IMR-90 (cell line): ENCODE measurements around the gene TMEM240.

ENCODE experiments used
- CEBPB ChIP-seq: IDR thresholded peaks from 2 replicates; pipeline ENCODE4 v1.6.1; 2012; ENCODE audit warnings: low read depth, low read length, improper control_type of control experiment
- MAZ ChIP-seq: IDR thresholded peaks from 2 replicates; pipeline ENCODE4 v1.6.1; 2012; ENCODE audit warnings: low read depth, mild to moderate bottlenecking, low read length, improper control_type of control experiment, moderate library complexity, borderline replicate concordance
- MXI1 ChIP-seq: IDR thresholded peaks from 2 replicates; pipeline ENCODE4 v1.6.1; 2012; ENCODE audit warnings: low read depth, mild to moderate bottlenecking, low read length, moderate library complexity, borderline replicate concordance
- TF ChIP-seq, protein P1 (sequence below): conservative IDR thresholded peaks from 2 replicates; pipeline ENCODE4 v1.5.1; 2012; ENCODE audit warnings: mild to moderate bottlenecking, low read depth, low read length, improper control_type of control experiment

DNA sequence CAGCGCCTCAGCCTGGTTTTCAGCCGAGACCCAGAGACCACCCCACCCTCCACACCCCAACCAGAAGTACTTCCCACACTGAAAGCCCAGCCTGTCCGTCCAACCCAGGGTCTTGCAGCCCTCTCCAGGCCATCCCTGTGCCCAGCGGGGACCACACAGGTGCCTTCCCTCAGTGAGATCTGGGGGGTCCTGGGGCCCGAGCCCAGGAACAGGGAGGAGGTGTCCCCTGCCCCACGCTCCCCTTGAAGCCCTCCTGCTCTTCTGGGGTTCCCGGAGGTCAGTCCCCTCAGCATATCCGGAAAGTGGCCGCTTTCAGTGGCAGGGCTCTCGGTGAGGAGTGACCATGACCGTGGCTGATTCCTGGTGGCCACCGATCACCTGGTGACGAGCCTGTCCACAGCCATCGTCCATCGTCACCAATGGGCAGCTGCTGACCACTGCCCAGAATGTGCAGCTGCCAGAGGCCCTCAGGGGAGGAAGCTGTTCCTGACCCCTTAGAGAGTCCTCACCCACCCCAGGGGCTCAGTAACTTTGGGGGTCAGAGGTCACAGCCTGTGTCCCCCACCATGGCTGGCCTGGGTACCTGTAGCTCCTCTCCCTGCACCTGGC, 3.4 kb downstream of the TMEM240 start:
- TF ChIP-seq, protein P1, sequence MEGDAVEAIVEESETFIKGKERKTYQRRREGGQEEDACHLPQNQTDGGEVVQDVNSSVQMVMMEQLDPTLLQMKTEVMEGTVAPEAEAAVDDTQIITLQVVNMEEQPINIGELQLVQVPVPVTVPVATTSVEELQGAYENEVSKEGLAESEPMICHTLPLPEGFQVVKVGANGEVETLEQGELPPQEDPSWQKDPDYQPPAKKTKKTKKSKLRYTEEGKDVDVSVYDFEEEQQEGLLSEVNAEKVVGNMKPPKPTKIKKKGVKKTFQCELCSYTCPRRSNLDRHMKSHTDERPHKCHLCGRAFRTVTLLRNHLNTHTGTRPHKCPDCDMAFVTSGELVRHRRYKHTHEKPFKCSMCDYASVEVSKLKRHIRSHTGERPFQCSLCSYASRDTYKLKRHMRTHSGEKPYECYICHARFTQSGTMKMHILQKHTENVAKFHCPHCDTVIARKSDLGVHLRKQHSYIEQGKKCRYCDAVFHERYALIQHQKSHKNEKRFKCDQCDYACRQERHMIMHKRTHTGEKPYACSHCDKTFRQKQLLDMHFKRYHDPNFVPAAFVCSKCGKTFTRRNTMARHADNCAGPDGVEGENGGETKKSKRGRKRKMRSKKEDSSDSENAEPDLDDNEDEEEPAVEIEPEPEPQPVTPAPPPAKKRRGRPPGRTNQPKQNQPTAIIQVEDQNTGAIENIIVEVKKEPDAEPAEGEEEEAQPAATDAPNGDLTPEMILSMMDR = no peak
- no peak for TF ChIP-seq MXI1
- no peak for TF ChIP-seq MAZ
- TF ChIP-seq CEBPB = no peak
